ENCODE data around the gene SBNO2. TPM values are rescaled to one million over a fixed set of nuclear protein-coding genes. Genes with fewer than 3 reads are reported as not detected.
A peak's percentile ranks its signal among the peaks of the same experiment; 100 is the strongest.

Gene SBNO2
- total and polyA plus RNA-seq, 2 of the 4 experiments (the other 2 are of a cell fraction), result 13.4 to 40.5 TPM

GRCh38 chr19:1133471-1133929, 40.6 kb downstream of the SBNO2 start:
- Histone ChIP-seq H3K18ac (ENCODE audit: low read depth, low read length) (no peak overlapping the region), H3K4me3 (ENCODE audit: insufficient read depth, low read depth, low read length) (no peak overlapping the region), H4K5ac (ENCODE audit: low read depth, low read length) (no peak overlapping the region), H3K4ac (ENCODE audit: low read depth, low read length) (0 out of 2 replicates have a peak overlapping the region, but pooled peaks have one; percentile 84), H3K56ac (ENCODE audit: extremely low read depth, insufficient read depth, low read length) (no peak overlapping the region), H3K4me2 (ENCODE audit: low read depth, low read length) (no peak overlapping the region), H3K23ac (ENCODE audit: low read depth, low read length) (no peak overlapping the region), H3K9ac (ENCODE audit: low read depth, low read length) (no peak overlapping the region), H3K27me3 (ENCODE audit: control insufficient read depth, insufficient read depth, low read length) (no peaks in the 10 kb centered on the region), H4K91ac (ENCODE audit: insufficient read depth, low read depth, low read length) (0 out of 2 replicates have a peak overlapping the region, but pooled peaks have one; percentile 49), H2BK5ac (ENCODE audit: low read depth, low read length, poor library complexity, severe bottlenecking) (peak overlapping the region; percentile 66), H3K9me3 (ENCODE audit: control insufficient read depth, insufficient read depth, low read length) (no peaks in the 10 kb centered on the region), H2AK5ac (ENCODE audit: low read depth, low read length) (peak overlapping the region; percentile 43; the same call in 1 of the 2 replicates), H2BK120ac (ENCODE audit: low read depth, low read length) (no peak overlapping the region), H4K8ac (ENCODE audit: low read depth in 2 of 2, low read length in 2 of 2) (no peak overlapping the region), H3K27ac (ENCODE audit: insufficient read depth, low read length) (peak overlapping the region; percentile 46), H3K79me1 (ENCODE audit: low read depth in 1 of 2, low read length in 2 of 2) (peaks cover 15 to 72% of the 10 kb centered on the region in 2 experiments; a peak in 3 of 4 replicates), H3K14ac (replicated peaks; ENCODE audit: low read depth, low read length) (no peak overlapping the region), H3K9me1 (ENCODE audit: insufficient read depth, low read length) (peaks cover 4% of the 10 kb centered on the region; the same call in 1 of the 2 replicates), H3K36me3 (ENCODE audit: control insufficient read depth, insufficient read depth, low read length) (peaks cover 25% of the 10 kb centered on the region; the same call in 1 of the 2 replicates), H2AK9ac (replicated peaks; ENCODE audit: low read depth, low read length, poor library complexity) (no peak overlapping the region), H2BK20ac (ENCODE audit: low read depth, low read length) (peak overlapping the region; percentile 22; the same call in 1 of the 2 replicates), H2AFZ (replicated peaks; ENCODE audit: low read length, poor library complexity) (no peak overlapping the region), H3K4me1 (ENCODE audit: control insufficient read depth, insufficient read depth, low read length) (peaks cover 24% of the 10 kb centered on the region), H2BK15ac (ENCODE audit: low read depth, low read length) (no peak overlapping the region), H4K20me1 (ENCODE audit: insufficient read depth, low read length) (peaks cover 33% of the 10 kb centered on the region)
- CTCF ChIA-PET, result interaction anchor here (0.8 to 0.9 kb wide), 2 partner anchors 20 to 61 kb away, joined by 3 read pairs; no protein-coding TSS in a partner anchor
- no peak for DNase-seq
- no TSS peak for BruUV-seq (replicated peaks)
- dilution Hi-C loops (cut with HindIII; ENCODE audit: low sequenced_read_pairs, unreplicated experiment), result no loop called here
- WGBS, 2 experiments (ENCODE audit: extremely low coverage in 2 of 2, insufficient read length in 1 of 2), result 94% methylated on average over 19 of the region's 25 CpGs; no CpG with 5 or more reads in 1 of the 2 experiments
- POLR2A ChIA-PET (ENCODE audit: unreplicated experiment), result interaction anchor here (0.6 kb wide), 1 partner anchor 21 kb away, joined by 10 read pairs; no protein-coding TSS in a partner anchor
- no peak for TF ChIP-seq MAZ (IDR thresholded peaks at IDR 0.05; ENCODE audit: borderline replicate concordance, low read depth, low read length)
- no peak for TF ChIP-seq ELK1 (IDR thresholded peaks at IDR 0.05; ENCODE audit: borderline replicate concordance, low read depth, low read length)
- no peak for TF ChIP-seq MXI1 (IDR thresholded peaks at IDR 0.05; ENCODE audit: borderline replicate concordance, low read depth, low read length)
- no peak for TF ChIP-seq RFX5 (IDR thresholded peaks at IDR 0.05; ENCODE audit: low read depth, low read length)
- no peak for TF ChIP-seq BHLHE40 (IDR thresholded peaks at IDR 0.05; ENCODE audit: low read depth, low read length)
- no peak for TF ChIP-seq SMC3 (IDR thresholded peaks at IDR 0.05; ENCODE audit: low read depth, low read length)
- TF ChIP-seq POLR2A (IDR thresholded peaks at IDR 0.05; ENCODE audit: low read depth, low read length), result no peak
- no peak for TF ChIP-seq CEBPB (IDR thresholded peaks at IDR 0.05; ENCODE audit: low read depth, low read length)
- no peak for TF ChIP-seq CHD1 (IDR thresholded peaks at IDR 0.05; ENCODE audit: low read depth, low read length)
- TF ChIP-seq MAFK (IDR thresholded peaks at IDR 0.05; ENCODE audit: low read depth, low read length), result no peak
- TF ChIP-seq RAD21 (IDR thresholded peaks at IDR 0.05; ENCODE audit: low read length), result no peak
- no peak for TF ChIP-seq RCOR1 (IDR thresholded peaks at IDR 0.05; ENCODE audit: insufficient replicate concordance, low read length)
- no peak for TF ChIP-seq CTCF (conservative IDR thresholded peaks at IDR 0.05; ENCODE audit: low read depth, low read length)
- TF ChIP-seq FOS (IDR thresholded peaks at IDR 0.05; ENCODE audit: low read depth, low read length), result no peak
- TF ChIP-seq NFE2L2 (IDR thresholded peaks at IDR 0.05; ENCODE audit: low read depth, low read length), result no peak
- no peak for TF ChIP-seq USF2 (IDR thresholded peaks at IDR 0.05; ENCODE audit: low read depth, low read length)
- no peak for ATAC-seq (ENCODE audit: low read depth)
- intact Hi-C loops (cut with micrococcal nuclease), result loop anchor here (5.0 kb wide), 1 partner anchor 39 kb away; the partner anchor contains the start of gene SBNO2
- in situ Hi-C loops (cut with MboI; ENCODE audit: low sequenced_read_pairs), result no loop called here

Data from IMR-90 (cell line).